SK-N-SH treated with all-trans-retinoic acid at 6 μM for 48 hours (cell line): ENCODE results near the gene ASCL3.

ENCODE experiments used
- ATAC-seq: fragments of 200-7000 bp; cut with Tn5 transposase; 3 replicates; pipeline ENCODE4 v1.9.1; 2020; ENCODE audit warnings: mild to moderate bottlenecking, moderate library complexity
- BACH2 ChIP-seq: fragments of 250-450 bp; sonication (Bioruptor Pico); IDR thresholded peaks from 2 replicates; pipeline ENCODE4 v1.9.0; 2021; ENCODE audit warnings: mild to moderate bottlenecking, borderline replicate concordance
- CREB5 ChIP-seq: fragments of 250-450 bp; sonication (Bioruptor Pico); IDR thresholded peaks from 2 replicates; pipeline ENCODE4 v1.5.1; 2020; ENCODE audit warnings: low read depth, mild to moderate bottlenecking, moderate library complexity
- CSDC2 ChIP-seq: fragments of 250-450 bp; sonication (Bioruptor Pico); IDR thresholded peaks from 2 replicates; pipeline ENCODE4 v1.5.0; 2020; ENCODE audit warnings: mild to moderate bottlenecking, moderate library complexity
- ESRRG ChIP-seq: fragments of 250-450 bp; sonication (Bioruptor Pico); IDR thresholded peaks from 2 replicates; pipeline ENCODE4 v1.6.1; 2021; ENCODE audit warnings: mild to moderate bottlenecking
- GLIS3 ChIP-seq: fragments of 250-450 bp; sonication (Bioruptor Pico); IDR thresholded peaks from 2 replicates; pipeline ENCODE4 v1.5.0; 2020; ENCODE audit warnings: mild to moderate bottlenecking, moderate library complexity
- OSR1 ChIP-seq: fragments of 250-450 bp; sonication (Bioruptor Pico); IDR thresholded peaks from 2 replicates; pipeline ENCODE4 v1.8.0; 2022; ENCODE audit warnings: moderate library complexity, mild to moderate bottlenecking, inconsistent platforms
- PPARA ChIP-seq: fragments of 250-450 bp; sonication (Bioruptor Pico); IDR thresholded peaks from 2 replicates; pipeline ENCODE4 v1.5.0; 2020; ENCODE audit warnings: mild to moderate bottlenecking, borderline replicate concordance
- RARB ChIP-seq: fragments of 250-450 bp; sonication (Bioruptor Pico); IDR thresholded peaks from 2 replicates; pipeline ENCODE4 v1.8.0; 2021; ENCODE audit warnings: mild to moderate bottlenecking, moderate library complexity
- TCF4 ChIP-seq: fragments of 250-450 bp; sonication (Bioruptor Pico); IDR thresholded peaks from 2 replicates; pipeline ENCODE4 v1.8.0; 2021; ENCODE audit warnings: mild to moderate bottlenecking, moderate library complexity, borderline replicate concordance
- TOX ChIP-seq: fragments of 250-450 bp; sonication (Bioruptor Pico); IDR thresholded peaks from 2 replicates; pipeline ENCODE4 v1.8.0; 2021; ENCODE audit warnings: mild to moderate bottlenecking, moderate library complexity, borderline replicate concordance
- ZC3H10 ChIP-seq: fragments of 250-450 bp; sonication (Bioruptor Pico); IDR thresholded peaks from 2 replicates; pipeline ENCODE4 v1.5.1; 2021; ENCODE audit warnings: mild to moderate bottlenecking, moderate library complexity
- ZFP3 ChIP-seq: fragments of 250-450 bp; sonication (Bioruptor Pico); IDR thresholded peaks from 2 replicates; pipeline ENCODE4 v1.5.0; 2020; ENCODE audit warnings: mild to moderate bottlenecking, moderate library complexity
- ZFP30 ChIP-seq: fragments of 450-650 bp; formaldehyde crosslinking; IDR thresholded peaks from 2 replicates; pipeline ENCODE4 v1.5.0; 2022; ENCODE audit warnings: mild to moderate bottlenecking, moderate library complexity
- ZNF565 ChIP-seq: fragments of 450-650 bp; formaldehyde crosslinking; conservative IDR thresholded peaks from 2 replicates; pipeline ENCODE4 v1.5.0; 2020; ENCODE audit warnings: low read depth, mild to moderate bottlenecking, moderate library complexity
- ZNF70 ChIP-seq: fragments of 450-650 bp; formaldehyde crosslinking; IDR thresholded peaks from 2 replicates; pipeline ENCODE4 v1.5.0; 2020; ENCODE audit warnings: mild to moderate bottlenecking, moderate library complexity
- ZNF8 ChIP-seq: fragments of 450-650 bp; formaldehyde crosslinking; IDR thresholded peaks from 2 replicates; pipeline ENCODE4 v1.5.0; 2020; ENCODE audit warnings: mild to moderate bottlenecking, moderate library complexity
- TF ChIP-seq, protein P1 (sequence below): fragments of 250-450 bp; sonication (Bioruptor Pico); IDR thresholded peaks from 2 replicates; pipeline ENCODE4 v1.8.0; 2021; ENCODE audit warnings: low read depth, mild to moderate bottlenecking, moderate library complexity, borderline replicate concordance

ASCL3 gene

DNA sequence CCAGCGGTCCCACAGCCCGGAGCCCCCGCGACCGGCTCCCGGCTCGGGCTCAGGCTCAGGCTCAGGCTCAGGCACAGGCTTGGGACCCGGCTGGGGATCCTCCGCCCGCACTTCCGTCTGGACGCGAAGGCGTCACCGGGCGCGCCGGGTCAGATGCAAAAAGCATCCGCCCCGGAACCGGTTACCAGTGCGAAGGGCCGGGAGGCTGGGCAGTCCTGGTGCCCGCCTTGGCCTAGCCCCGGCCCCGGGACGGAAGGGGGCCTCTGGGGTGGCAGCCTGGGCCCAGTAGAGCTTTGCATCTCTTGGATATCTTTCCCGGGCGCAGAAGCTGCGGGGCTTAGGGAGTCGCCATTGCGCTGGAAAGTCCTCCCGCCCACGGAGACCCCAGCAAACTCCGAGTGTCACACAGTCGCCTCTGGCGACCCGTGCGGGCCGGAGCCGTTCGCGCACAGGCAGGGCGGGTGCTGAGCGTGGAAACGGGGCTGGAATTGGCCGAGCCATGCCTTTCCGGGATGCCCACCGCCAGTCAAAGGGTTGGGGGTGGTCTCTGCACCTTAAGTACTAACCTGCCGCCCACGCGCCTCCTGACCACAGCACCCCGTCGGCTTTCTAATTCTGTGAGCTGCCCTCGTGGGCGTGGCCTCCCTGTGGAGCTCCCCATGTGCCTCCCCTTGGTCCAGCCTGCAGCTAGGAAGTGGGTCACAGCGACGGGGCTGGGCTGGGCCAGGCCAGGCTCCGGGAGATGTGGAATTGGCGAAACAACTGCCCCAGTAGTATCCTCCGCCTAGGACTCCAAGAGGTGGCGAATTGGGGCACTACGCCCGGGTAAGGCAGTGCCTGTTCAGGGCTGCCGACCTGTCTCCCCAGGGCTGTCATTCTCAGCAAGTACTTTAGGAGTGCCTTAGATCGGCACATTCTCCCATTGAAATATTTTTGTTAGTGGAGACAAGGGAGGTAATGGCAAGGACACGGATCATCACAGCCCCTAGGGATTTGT, 21.8 kb upstream of the ASCL3 start, which contains the start of gene TMEM9B:
Gene TMEM9B (minus strand): TSS at position 119 of the 997 bp plus-strand sequence. CDS start 129 bp downstream, outside the sequence.
- ATAC-seq = peak; percentile 92
- TF ChIP-seq ZNF70 = peak; percentile 7; the same call in 1 of the 2 replicates
- no peak for TF ChIP-seq TOX (CRISPR knock-in tag)

- peak; percentile 78 for ATAC-seq
- TF ChIP-seq RARB (CRISPR knock-in tag) (no peak), ZNF565 (no peak), ZNF8 (CRISPR knock-in tag) (no peak), ZC3H10 (CRISPR knock-in tag) (no peak), GLIS3 (CRISPR knock-in tag) (no peak), BACH2 (CRISPR knock-in tag) (no peak), OSR1 (CRISPR knock-in tag) (no peak), TOX (CRISPR knock-in tag) (no peak), TCF4 (CRISPR knock-in tag) (no peak)
- TF ChIP-seq, all 23 proteins: peak for 0
These were observed 20.9 kb upstream of the ASCL3 start for GRCh38 chr11:8963569-8964323.

DNA sequence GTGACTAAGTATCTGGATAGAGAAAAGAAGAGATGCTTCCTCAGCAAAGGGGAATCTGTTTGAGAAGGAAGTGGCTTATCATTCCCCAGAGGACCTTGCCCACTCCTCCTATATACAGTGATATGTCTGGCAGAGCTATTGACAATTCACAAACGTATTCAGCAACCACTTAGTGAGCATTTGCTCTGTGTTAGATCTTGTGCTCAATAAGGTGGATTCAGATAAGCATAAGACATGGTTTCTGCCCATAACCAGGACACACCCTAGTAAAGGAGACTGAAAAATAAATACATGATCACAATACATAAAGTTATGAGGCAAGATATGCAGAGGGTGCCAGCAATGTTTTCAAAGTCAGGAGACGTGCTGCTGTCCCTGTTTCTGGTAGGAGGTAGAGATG, 20.0 kb upstream of the ASCL3 start:
- no peak for ATAC-seq
- TF ChIP-seq BACH2 (CRISPR knock-in tag) (no peak), ZC3H10 (CRISPR knock-in tag) (no peak), ESRRG (CRISPR knock-in tag) (no peak), CREB5 (CRISPR knock-in tag) (no peak), GLIS3 (CRISPR knock-in tag) (no peak), ZFP30 (CRISPR knock-in tag) (no peak), OSR1 (CRISPR knock-in tag) (no peak)
- TF ChIP-seq, protein P1, sequence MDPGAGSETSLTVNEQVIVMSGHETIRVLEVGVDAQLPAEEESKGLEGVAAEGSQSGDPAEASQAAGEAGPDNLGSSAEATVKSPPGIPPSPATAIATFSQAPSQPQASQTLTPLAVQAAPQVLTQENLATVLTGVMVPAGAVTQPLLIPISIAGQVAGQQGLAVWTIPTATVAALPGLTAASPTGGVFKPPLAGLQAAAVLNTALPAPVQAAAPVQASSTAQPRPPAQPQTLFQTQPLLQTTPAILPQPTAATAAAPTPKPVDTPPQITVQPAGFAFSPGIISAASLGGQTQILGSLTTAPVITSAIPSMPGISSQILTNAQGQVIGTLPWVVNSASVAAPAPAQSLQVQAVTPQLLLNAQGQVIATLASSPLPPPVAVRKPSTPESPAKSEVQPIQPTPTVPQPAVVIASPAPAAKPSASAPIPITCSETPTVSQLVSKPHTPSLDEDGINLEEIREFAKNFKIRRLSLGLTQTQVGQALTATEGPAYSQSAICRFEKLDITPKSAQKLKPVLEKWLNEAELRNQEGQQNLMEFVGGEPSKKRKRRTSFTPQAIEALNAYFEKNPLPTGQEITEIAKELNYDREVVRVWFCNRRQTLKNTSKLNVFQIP (CRISPR knock-in tag) = no peak

DNA sequence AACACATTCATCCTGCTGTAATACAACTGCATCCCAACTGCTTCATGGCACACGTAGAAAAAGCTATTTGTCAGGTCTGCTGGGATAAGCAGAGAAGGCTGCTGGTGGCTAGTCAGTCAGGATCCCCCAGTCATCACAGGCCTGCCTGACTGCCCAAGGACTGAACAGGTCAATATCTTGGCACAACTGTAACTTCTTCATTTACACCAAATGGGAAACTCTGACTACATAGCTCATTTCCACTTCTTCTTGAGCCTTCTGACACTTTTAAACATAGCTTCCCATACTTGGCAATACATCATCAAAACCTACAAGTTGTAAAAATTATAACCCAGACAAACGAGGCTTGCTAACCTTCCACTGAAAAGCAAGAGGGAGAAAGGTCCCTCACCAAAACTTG, 18.6 kb upstream of the ASCL3 start:
- ATAC-seq = no peak
- TF ChIP-seq ESRRG (CRISPR knock-in tag) (no peak), ZNF565 (no peak), CREB5 (CRISPR knock-in tag) (no peak), ZFP3 (CRISPR knock-in tag) (no peak), ZFP30 (CRISPR knock-in tag) (no peak), ZNF8 (CRISPR knock-in tag) (no peak), CSDC2 (CRISPR knock-in tag) (no peak)

DNA sequence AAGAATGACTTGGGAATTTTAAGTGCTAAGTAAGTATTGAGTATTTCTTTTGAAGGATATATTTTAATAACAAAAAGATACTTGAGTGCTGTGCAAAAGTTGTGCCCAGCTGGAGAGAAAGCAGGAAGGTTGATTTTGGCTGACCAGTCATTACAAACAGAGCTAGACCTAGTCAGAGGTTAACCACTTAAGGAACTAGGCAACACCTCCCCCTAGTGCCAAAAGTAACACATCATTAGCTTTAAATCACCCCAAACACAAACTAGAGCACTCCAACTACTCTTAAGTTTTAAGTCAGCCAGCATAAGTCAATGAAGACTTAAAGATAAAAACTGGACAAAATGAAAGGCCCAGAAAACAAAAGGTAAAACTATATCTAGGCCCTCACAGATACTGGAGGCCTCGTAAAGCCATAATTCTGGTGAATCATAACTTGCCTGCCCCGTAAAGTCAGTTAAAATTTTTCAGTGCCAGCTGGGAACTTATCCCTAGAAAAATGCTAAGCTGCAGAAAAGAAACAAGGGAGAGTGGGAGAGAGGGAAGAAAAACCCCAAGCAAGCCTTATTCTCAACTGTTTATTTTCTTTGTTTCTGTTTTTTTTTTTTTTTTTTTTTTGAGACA, 16.8 kb upstream of the ASCL3 start:
- peak; percentile 36 for ATAC-seq
- no peak for TF ChIP-seq CREB5 (CRISPR knock-in tag)
- TF ChIP-seq ESRRG (CRISPR knock-in tag) = no peak
- TF ChIP-seq PPARA (CRISPR knock-in tag) = no peak
- no peak for TF ChIP-seq TCF4 (CRISPR knock-in tag)
- TF ChIP-seq, all 23 proteins: peak for 0
